ENCODE measurements around the gene UBE2F.
"Not testable (repeated sequence)": the region's sequence is repeated elsewhere in the genome, so short reads cannot be mapped to it uniquely, and the experiment has no call there.

Gene UBE2F

DNA sequence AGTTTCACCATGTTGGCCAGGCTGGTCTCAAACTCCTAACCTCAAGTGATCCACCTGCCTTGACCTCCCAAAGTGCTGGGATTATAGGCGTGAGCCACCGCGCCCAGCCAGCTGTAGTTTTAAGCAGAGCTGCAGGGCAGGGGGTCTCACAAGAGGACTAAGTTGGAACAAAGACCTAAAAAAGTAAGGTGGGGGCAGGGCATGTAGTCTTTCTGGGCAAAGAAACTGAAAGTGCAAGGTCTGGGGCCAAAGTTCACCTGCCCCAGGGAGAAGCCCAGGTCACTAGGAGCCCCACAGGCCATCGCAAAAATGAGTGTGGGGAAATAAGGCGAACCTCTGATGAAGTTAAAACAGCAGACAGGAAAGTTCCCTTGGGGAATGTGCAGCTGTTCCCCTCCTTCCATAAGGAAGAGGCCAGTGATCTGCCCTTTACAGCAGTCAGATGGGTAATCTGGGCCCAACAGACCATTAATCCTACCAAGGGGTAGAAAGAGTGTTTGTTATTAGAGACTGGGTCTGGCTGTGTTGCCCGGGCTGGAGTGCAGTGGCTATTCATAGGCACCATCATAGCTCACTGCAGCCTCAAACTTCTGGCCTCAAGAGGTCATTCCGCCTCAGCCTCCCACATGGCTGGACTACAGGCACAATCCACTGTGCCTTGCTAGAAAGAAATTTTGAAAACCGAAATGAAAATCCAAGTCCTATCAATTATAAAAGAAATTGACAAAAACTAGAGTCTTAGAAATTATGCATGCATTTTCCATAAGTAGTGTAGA lies 96.8 kb downstream of the UBE2F start:
- Histone ChIP-seq H3K27me3 (ENCODE audit: control insufficient read depth, insufficient read depth, low read length) (no peaks in the 10 kb centered on the region), H3K36me3 (ENCODE audit: control insufficient read depth, insufficient read depth, low read length) (no peaks in the 10 kb centered on the region), H3K4me3 (ENCODE audit: low read length) (no peak overlapping the region), H3K9me3 (ENCODE audit: control insufficient read depth, low read length) (no peaks in the 10 kb centered on the region), H3K9ac (ENCODE audit: low read length) (no peak overlapping the region), H3K4me1 (ENCODE audit: control insufficient read depth, insufficient read depth, low read length) (peaks cover 20% of the 10 kb centered on the region)

DNA sequence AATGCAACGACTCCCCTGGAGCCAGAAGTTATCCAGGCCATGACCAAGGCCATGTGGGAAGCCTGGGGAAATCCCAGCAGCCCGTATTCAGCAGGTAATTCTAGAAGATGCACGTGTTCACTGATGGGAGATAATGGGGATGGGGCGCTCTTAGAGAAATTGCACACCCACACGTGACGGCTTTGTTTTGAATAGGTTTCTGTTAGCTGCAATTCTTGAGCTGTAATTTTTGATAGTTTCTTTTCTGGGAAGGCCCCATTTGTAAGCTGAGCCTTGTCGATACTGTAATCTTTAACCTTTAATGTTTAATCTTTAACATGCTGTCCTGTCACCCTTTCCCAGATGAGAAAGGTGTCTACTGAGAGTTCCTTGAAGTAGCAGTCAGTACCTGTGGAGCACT lies 97.6 kb downstream of the UBE2F start:
- peaks cover 3% of the 10 kb centered on the region for H3K36me3 ChIP-seq (ENCODE audit: control insufficient read depth, insufficient read depth, low read length)
- peaks cover 20% of the 10 kb centered on the region for H3K4me1 ChIP-seq (ENCODE audit: control insufficient read depth, insufficient read depth, low read length)
- H3K4me3 ChIP-seq (ENCODE audit: low read length), result no peak overlapping the region
- no peak overlapping the region for H3K9ac ChIP-seq (ENCODE audit: low read length)
- H3K27me3 ChIP-seq (ENCODE audit: control insufficient read depth, insufficient read depth, low read length), result no peaks in the 10 kb centered on the region
- no peaks in the 10 kb centered on the region for H3K9me3 ChIP-seq (ENCODE audit: control insufficient read depth, low read length)

DNA sequence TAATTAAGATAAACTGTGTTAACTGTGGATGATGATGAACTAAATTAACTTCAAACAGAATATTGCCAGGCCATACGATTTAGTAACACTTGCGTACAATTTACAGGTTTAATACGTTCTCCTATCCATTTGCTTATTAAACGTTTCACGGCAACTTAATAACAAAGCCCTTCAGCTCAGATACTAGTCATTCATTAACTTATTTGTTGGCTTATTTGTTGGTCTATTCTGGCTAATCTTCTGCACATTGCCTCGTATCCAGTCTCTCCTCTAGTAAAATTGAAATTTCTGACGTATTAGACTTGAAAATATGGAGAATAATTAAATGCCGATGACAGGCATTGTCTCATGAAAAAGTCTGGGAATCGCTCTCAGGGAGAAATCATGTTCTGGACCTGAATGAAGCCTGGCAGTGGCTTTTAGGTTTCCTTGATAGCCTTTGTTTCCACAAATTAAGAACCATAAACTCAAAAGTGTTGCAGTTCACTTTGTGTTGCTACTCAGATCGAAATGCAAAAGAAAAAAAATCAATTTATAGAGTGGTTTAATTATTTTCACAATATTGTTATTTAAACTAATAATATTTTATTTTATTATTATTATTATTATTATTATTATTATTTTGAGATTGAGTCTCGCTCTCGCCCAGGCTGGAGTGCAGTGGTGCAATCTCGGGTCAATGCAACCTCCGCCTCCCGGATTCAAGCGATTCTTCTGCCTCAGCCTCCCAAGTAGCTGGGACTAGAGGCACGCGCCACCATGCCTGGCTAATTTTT lies 98.4 kb downstream of the UBE2F start:
- no peaks in the 10 kb centered on the region for H3K9me3 ChIP-seq (ENCODE audit: control insufficient read depth, low read length)
- no peak overlapping the region for H3K9ac ChIP-seq (ENCODE audit: low read length)
- peaks cover 6% of the 10 kb centered on the region for H3K36me3 ChIP-seq (ENCODE audit: control insufficient read depth, insufficient read depth, low read length)
- peaks cover 13% of the 10 kb centered on the region for H3K4me1 ChIP-seq (ENCODE audit: control insufficient read depth, insufficient read depth, low read length)
- H3K27me3 ChIP-seq (ENCODE audit: control insufficient read depth, insufficient read depth, low read length), result no peaks in the 10 kb centered on the region
- H3K4me3 ChIP-seq (ENCODE audit: low read length), result no peak overlapping the region

DNA sequence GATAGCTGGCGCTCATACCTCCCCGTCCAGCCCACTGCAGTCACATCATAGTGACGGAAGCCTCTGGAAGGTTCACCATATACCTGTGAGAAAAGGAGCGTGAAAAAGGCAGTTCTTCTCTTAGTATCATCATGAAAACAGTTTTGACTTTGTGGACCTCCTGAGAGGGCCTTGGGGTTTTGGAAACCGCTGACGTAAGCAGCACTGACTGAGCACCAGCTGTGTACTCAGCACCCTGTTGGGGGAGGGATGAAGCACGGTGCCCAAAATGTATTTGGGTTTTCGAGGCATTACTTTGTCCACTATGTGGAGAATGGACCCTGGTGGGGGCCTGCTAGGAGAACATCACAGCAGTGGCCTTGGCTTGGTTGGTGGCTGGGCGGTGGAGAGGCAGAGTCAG lies 99.4 kb downstream of the UBE2F start:
- Histone ChIP-seq H3K4me3 (ENCODE audit: low read length) (no peak overlapping the region), H3K9me3 (ENCODE audit: control insufficient read depth, low read length) (no peaks in the 10 kb centered on the region), H3K9ac (ENCODE audit: low read length) (no peak overlapping the region), H3K27me3 (ENCODE audit: control insufficient read depth, insufficient read depth, low read length) (no peaks in the 10 kb centered on the region), H3K36me3 (ENCODE audit: control insufficient read depth, insufficient read depth, low read length) (peaks cover 6% of the 10 kb centered on the region), H3K4me1 (ENCODE audit: control insufficient read depth, insufficient read depth, low read length) (peaks cover 12% of the 10 kb centered on the region)

DNA sequence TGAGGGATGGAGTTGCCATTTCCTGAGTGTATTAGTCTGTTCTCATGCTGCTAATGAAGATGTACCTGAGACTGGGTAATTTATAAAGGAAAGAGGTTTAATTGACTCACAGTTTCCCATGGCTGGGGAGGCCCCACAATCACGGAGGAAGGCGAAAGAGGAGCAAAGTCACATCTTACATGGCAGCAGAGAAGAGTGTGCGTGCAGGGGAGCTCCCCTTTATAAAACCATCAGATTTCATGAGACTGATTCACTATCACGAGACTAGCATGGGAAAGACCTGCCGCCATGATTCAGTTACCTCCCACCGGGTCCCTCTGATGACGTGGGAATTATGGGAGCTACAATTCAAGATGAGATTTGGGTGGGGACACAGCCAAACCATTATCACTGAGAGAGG lies 99.9 kb downstream of the UBE2F start:
- not testable (repeated sequence) for H3K36me3 ChIP-seq (ENCODE audit: control insufficient read depth, insufficient read depth, low read length); H3K27me3 ChIP-seq (ENCODE audit: control insufficient read depth, insufficient read depth, low read length); H3K4me1 ChIP-seq (ENCODE audit: control insufficient read depth, insufficient read depth, low read length)

DNA sequence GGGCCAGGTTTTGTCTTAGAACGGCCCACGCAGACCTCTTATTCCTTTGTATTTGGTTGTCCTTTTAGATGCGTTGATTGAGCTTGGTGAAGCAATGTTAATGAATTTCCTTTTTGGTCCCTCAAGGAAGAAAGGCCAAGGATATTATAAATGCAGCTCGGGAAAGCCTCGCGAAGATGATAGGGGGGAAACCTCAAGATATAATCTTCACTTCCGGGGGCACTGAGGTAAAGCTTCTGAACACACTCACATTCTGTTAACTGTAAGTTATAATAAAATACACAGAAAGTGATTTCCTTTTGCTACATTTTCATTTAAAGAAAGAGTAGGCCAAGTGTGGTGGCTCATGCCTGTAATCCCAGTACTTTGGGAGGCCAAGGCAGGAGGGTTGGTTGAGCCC lies 101.1 kb downstream of the UBE2F start:
- peaks cover 6% of the 10 kb centered on the region for H3K36me3 ChIP-seq (ENCODE audit: control insufficient read depth, insufficient read depth, low read length)

More for the DNA sequence above, 99.9 kb downstream of the UBE2F start:
- H3K9me3 ChIP-seq (ENCODE audit: control insufficient read depth, low read length); H3K9ac ChIP-seq (ENCODE audit: low read length); H3K4me3 ChIP-seq (ENCODE audit: low read length): not testable (repeated sequence)

DNA sequence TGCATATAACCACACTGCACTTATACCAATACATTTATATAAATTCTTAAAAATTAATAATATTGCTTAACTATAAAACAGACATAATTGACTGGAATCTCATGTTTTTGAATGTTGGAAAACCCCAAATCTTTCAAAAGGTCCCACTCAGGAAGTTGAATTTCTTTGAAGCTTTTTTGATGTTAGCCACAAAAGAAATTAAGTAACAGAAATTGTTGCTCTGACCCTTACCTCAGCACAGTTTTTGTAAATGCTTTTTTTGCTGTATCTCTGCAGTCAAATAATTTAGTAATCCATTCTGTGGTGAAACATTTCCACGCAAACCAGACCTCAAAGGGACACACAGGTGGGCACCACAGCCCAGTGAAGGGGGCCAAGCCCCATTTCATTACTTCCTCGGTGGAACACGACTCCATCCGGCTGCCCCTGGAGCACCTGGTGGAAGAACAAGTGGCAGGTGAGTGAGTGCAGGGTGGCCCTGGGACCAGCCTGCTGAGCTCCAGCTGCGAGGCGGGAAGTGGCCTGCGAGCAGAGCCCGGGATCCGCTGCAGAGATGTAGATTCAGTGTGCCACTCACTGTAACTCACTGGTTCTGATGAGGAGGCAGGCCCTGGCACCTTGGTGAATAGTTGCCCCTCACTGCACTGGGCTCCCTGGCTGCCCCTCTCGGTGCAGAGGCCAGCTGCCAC lies 102.4 kb downstream of the UBE2F start:
- Histone ChIP-seq H3K9ac (ENCODE audit: low read length) (no peak overlapping the region), H3K36me3 (ENCODE audit: control insufficient read depth, insufficient read depth, low read length) (peaks cover 6% of the 10 kb centered on the region), H3K4me3 (ENCODE audit: low read length) (no peak overlapping the region), H3K9me3 (ENCODE audit: control insufficient read depth, low read length) (no peaks in the 10 kb centered on the region), H3K4me1 (ENCODE audit: control insufficient read depth, insufficient read depth, low read length) (no peaks in the 10 kb centered on the region), H3K27me3 (ENCODE audit: control insufficient read depth, insufficient read depth, low read length) (no peaks in the 10 kb centered on the region)

More for the DNA sequence above, 101.1 kb downstream of the UBE2F start:
- Histone ChIP-seq H3K4me3 (ENCODE audit: low read length) (no peak overlapping the region), H3K27me3 (ENCODE audit: control insufficient read depth, insufficient read depth, low read length) (no peaks in the 10 kb centered on the region), H3K9ac (ENCODE audit: low read length) (no peak overlapping the region), H3K9me3 (ENCODE audit: control insufficient read depth, low read length) (no peaks in the 10 kb centered on the region), H3K4me1 (ENCODE audit: control insufficient read depth, insufficient read depth, low read length) (peaks cover 3% of the 10 kb centered on the region)

DNA sequence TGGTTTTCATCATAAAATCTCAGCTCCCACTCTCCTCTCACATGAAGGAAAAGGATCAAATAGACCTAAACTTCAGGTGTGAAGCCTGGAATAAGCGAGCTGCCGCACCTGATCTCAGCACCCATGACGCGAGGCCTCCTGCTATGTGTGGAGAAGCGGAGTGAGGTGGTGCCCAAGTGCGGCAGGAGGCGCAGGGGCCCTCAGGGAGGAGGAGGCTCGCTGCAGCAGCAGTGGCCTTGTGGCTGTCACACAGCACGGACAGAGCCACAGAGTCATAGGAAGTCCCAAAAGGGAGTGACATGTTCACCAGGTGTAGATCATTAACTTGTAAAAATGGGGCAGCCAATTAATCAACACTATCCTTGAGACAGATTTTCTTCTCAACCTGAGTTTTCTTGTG lies 103.1 kb downstream of the UBE2F start:
- H3K9me3 ChIP-seq (ENCODE audit: control insufficient read depth, low read length), result no peaks in the 10 kb centered on the region
- no peak overlapping the region for H3K4me3 ChIP-seq (ENCODE audit: low read length)
- no peaks in the 10 kb centered on the region for H3K4me1 ChIP-seq (ENCODE audit: control insufficient read depth, insufficient read depth, low read length)
- H3K27me3 ChIP-seq (ENCODE audit: control insufficient read depth, insufficient read depth, low read length), result no peaks in the 10 kb centered on the region
- peaks cover 6% of the 10 kb centered on the region for H3K36me3 ChIP-seq (ENCODE audit: control insufficient read depth, insufficient read depth, low read length)
- no peak overlapping the region for H3K9ac ChIP-seq (ENCODE audit: low read length)

DNA sequence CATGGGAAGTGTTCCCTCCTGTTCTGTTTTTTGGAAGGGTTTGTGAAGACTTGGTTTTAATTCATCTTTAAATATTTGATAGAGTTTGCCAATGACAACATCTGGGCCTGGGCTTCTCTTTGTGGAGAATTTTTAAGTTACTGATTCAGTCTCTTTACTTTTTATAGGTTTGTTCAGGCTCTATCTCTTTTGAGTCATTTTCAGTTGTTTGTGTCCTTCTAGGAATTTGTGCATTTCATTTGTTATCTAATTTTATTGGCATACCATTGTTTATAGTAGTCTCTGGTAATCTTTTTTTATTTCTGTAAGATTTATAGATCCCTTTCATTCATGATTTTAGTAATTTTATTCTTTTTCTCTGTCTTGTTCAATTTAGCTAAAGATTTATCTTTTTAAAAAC lies 108.6 kb downstream of the UBE2F start:
- Histone ChIP-seq H3K4me3 (ENCODE audit: low read length) (no peak overlapping the region), H3K9ac (ENCODE audit: low read length) (no peak overlapping the region), H3K27me3 (ENCODE audit: control insufficient read depth, insufficient read depth, low read length) (no peaks in the 10 kb centered on the region), H3K9me3 (ENCODE audit: control insufficient read depth, low read length) (no peaks in the 10 kb centered on the region), H3K36me3 (ENCODE audit: control insufficient read depth, insufficient read depth, low read length) (no peaks in the 10 kb centered on the region), H3K4me1 (ENCODE audit: control insufficient read depth, insufficient read depth, low read length) (no peaks in the 10 kb centered on the region)

DNA sequence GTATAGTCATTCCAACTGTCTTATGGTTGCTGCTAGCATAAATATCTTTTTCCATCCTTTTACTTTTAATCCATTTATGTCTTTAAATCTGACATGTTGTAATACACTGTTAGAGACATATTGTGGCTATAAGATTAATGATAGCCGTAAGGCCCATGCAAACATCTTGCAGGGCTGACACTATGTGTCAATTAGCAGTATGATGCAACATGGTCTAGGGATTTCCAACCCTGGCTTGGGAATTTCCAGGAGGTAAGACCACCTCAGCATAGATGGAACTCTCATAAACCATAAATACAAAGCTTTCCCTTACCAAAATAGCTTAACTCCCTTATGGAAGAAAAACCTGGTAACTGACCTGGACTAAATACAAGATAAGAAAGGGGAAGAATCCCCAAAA lies 110.5 kb downstream of the UBE2F start:
- Histone ChIP-seq H3K27me3 (ENCODE audit: control insufficient read depth, insufficient read depth, low read length) (no peaks in the 10 kb centered on the region), H3K4me3 (ENCODE audit: low read length) (no peak overlapping the region), H3K36me3 (ENCODE audit: control insufficient read depth, insufficient read depth, low read length) (no peaks in the 10 kb centered on the region), H3K9ac (ENCODE audit: low read length) (no peak overlapping the region), H3K4me1 (ENCODE audit: control insufficient read depth, insufficient read depth, low read length) (no peaks in the 10 kb centered on the region), H3K9me3 (ENCODE audit: control insufficient read depth, low read length) (no peaks in the 10 kb centered on the region)

DNA sequence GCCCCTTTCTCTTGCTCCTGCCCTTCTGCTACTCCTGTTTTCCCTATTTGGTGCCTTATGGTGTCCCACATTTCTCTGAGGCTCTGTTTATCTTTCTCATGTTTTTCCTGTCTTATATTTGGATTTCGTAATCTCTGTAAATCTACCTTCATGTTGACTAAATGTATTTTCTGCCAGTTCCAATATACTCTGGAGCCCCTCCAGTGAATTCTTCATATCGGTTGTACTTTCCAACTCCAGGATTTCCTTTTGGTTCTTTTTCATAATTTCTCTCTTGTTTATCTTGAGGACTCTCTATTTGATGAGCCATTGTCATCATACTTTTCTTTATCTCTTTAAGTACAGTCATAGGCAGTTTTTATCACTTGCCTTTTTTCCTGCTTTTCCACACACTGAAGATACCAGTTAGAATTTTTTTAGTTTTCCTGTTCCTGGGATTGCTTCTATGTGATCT lies 113.1 kb downstream of the UBE2F start:
- Histone ChIP-seq H3K9ac (ENCODE audit: low read length) (no peak overlapping the region), H3K36me3 (ENCODE audit: control insufficient read depth, insufficient read depth, low read length) (no peaks in the 10 kb centered on the region), H3K4me1 (ENCODE audit: control insufficient read depth, insufficient read depth, low read length) (no peaks in the 10 kb centered on the region), H3K27me3 (ENCODE audit: control insufficient read depth, insufficient read depth, low read length) (no peaks in the 10 kb centered on the region), H3K4me3 (ENCODE audit: low read length) (no peak overlapping the region), H3K9me3 (ENCODE audit: control insufficient read depth, low read length) (no peaks in the 10 kb centered on the region)

DNA sequence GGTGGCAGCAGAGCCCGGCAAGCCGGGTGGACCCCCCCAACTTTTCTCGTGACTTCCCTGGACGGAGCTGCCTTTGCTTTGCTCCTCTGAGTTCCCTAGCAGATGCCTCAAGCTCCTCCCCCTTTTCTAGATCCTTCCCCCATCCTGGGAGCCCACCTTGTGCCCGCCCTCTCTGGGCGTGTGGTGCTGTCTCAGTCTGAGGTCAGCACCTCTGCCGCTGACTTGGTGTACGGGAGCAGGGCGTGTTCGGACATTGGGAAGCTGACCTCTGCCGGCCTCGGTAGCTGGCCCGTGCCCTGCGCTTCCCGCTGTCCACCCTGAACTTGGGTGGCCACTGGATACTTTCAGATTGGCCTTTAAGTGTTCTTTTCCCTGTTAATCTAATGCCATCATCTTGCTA lies 113.7 kb downstream of the UBE2F start:
- H3K36me3 ChIP-seq (ENCODE audit: control insufficient read depth, insufficient read depth, low read length), result no peaks in the 10 kb centered on the region
- no peak overlapping the region for H3K9ac ChIP-seq (ENCODE audit: low read length)
- no peak overlapping the region for H3K4me3 ChIP-seq (ENCODE audit: low read length)
- no peaks in the 10 kb centered on the region for H3K4me1 ChIP-seq (ENCODE audit: control insufficient read depth, insufficient read depth, low read length)
- no peaks in the 10 kb centered on the region for H3K27me3 ChIP-seq (ENCODE audit: control insufficient read depth, insufficient read depth, low read length)
- no peaks in the 10 kb centered on the region for H3K9me3 ChIP-seq (ENCODE audit: control insufficient read depth, low read length)
